ENCODE data around the gene HNRNPF. TPM values are rescaled to one million over a fixed set of nuclear protein-coding genes. Genes with fewer than 3 reads are reported as not detected.

HNRNPF gene
- total and polyA plus RNA-seq, 2 donors (not counting 3 experiments of a cell fraction or from before 2014, with no cell fraction given) = 144 to 230 TPM

DNA sequence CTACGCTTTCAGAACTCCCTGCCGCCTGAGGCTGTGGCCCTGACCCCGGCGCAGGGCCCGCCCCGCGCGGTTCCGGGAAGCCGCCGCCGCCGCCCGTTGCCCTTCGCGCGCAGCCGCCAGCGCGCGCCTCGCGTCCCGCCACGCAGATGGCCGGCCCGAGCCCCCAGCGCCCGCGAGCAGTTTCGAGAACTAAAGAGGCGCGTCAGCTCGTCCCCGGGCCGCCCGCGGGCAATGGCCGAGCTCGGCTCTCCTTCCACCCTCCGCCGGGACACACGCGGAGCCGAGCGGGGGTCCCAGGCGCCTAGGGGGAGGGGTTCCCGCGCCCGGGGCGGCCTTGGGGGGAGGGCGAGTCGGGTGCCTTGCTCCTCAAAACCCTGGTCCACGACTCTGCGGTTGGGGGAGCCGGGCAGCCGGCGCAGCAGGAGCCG is 1.8 kb downstream of the HNRNPF start:
- Histone ChIP-seq H3K4me2 (ENCODE audit: insufficient read depth, low read length) (peak overlapping the region; percentile 78), H3K9me1 (replicated peaks; ENCODE audit: control insufficient read depth, extremely low read depth, insufficient read depth, low read length) (no peaks in the 10 kb centered on the region), H3K4me3 (replicated peaks in 1 of 3; ENCODE audit: insufficient read depth in 1 of 3, low read depth in 1 of 3, low read length in 3 of 3) (peak overlapping the region; percentile 70 to 89 (median 80)), H3K9me3 (replicated peaks; ENCODE audit: control insufficient read depth, insufficient read depth, low read length) (no peaks in the 10 kb centered on the region), H3K36me3 (ENCODE audit: control insufficient read depth in 2 of 2, extremely low read depth in 1 of 2, insufficient read depth in 2 of 2, low read length in 2 of 2) (peaks cover 0 to 2% of the 10 kb centered on the region in 2 experiments), H3K27me3 (ENCODE audit: control insufficient read depth in 2 of 2, insufficient read depth in 2 of 2, low read length in 2 of 2) (no peaks in the 10 kb centered on the region), H3K4me1 (ENCODE audit: control insufficient read depth, extremely low read depth, insufficient read depth, low read length) (peaks cover 29% of the 10 kb centered on the region), H2AFZ (ENCODE audit: low read depth, low read length) (no peak overlapping the region), H3K79me2 (ENCODE audit: control insufficient read depth, insufficient read depth, low read length) (peaks cover 64% of the 10 kb centered on the region), H3K9ac (replicated peaks; ENCODE audit: extremely low read depth, insufficient read depth, low read length) (peak overlapping the region; percentile 96), H4K20me1 (replicated peaks; ENCODE audit: control insufficient read depth, extremely low read depth, insufficient read depth, low read length) (no peaks in the 10 kb centered on the region), H3K27ac (ENCODE audit: insufficient read depth, low read depth, low read length) (peak overlapping the region; percentile 97)
- dilution Hi-C loops (cut with MboI; ENCODE audit: extremely low pct_ligation_motif_present, low sequenced_read_pairs) (no loop called here), intact Hi-C loops (cut with micrococcal nuclease) (loop anchor here (5.0 kb wide), 1 partner anchor 270 kb away; the partner anchor contains the start of gene CSGALNACT2)
- TF ChIP-seq GATA2 (IDR thresholded peaks at IDR 0.05; ENCODE audit: insufficient read depth, insufficient read length, low read depth, low read length) (no peak), POLR2A (IDR thresholded peaks at IDR 0.05; ENCODE audit: low read depth, low read length) (no peak)
- ChIA-PET CTCF (interaction anchor here (1.0 to 1.7 kb wide), 7 partner anchors 11 to 53 kb away, joined by 3 to 17 read pairs (median 5); partner anchors contain the start of gene ZNF487), POLR2A (interaction anchor here (0.7 kb wide), 1 partner anchor 1589 kb away, joined by 3 read pairs; no protein-coding TSS in a partner anchor)
- DNase-seq (ENCODE audit: low read depth, low spot score) = peak; percentile 46
- FAIRE-seq = peak; percentile 52
- TSS peak; percentile 23 for BruUV-seq (replicated peaks)

DNA sequence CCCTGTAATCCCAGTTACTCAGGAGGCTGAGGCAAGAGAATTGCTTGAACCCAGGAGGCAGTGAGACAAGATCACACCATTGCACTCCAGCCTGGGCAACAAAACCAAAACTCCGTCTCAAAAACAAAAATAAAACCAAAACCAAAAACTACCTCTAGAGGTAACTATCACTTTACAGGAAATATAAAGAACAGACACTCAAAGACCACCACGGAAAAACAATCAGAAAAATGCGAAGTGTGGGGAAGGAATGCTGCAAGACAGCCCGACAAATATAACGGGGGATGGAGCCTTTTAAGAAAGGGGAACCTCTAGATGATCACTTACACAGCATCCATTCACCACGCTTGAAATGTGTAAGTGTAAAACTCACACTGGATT is 4.3 kb downstream of the HNRNPF start:
- no peak overlapping the region for H3K9ac ChIP-seq (replicated peaks; ENCODE audit: extremely low read depth, insufficient read depth, low read length)
- no peaks in the 10 kb centered on the region for H3K27me3 ChIP-seq (ENCODE audit: control insufficient read depth in 2 of 2, insufficient read depth in 2 of 2, low read length in 2 of 2)
- H3K27ac ChIP-seq (ENCODE audit: insufficient read depth, low read depth, low read length) = no peak overlapping the region
- DNase-seq (ENCODE audit: low read depth, low spot score) (no peak), FAIRE-seq (no peak)
- no peak overlapping the region for H2AFZ ChIP-seq (ENCODE audit: low read depth, low read length)
- BruUV-seq (replicated peaks) = no TSS peak
- peaks cover 89% of the 10 kb centered on the region for H3K79me2 ChIP-seq (ENCODE audit: control insufficient read depth, insufficient read depth, low read length)
- ChIA-PET CTCF (no interaction called here), POLR2A (no interaction called here)
- no peaks in the 10 kb centered on the region for H3K9me3 ChIP-seq (replicated peaks; ENCODE audit: control insufficient read depth, insufficient read depth, low read length)
- intact Hi-C loops (cut with micrococcal nuclease) (loop anchor here (5.0 kb wide), 1 partner anchor 267 kb away; the partner anchor contains the start of gene CSGALNACT2), dilution Hi-C loops (cut with MboI; ENCODE audit: extremely low pct_ligation_motif_present, low sequenced_read_pairs) (no loop called here)
- H3K36me3 ChIP-seq (ENCODE audit: control insufficient read depth in 2 of 2, extremely low read depth in 1 of 2, insufficient read depth in 2 of 2, low read length in 2 of 2) = peaks cover 0 to 2% of the 10 kb centered on the region in 2 experiments
- H3K4me2 ChIP-seq (ENCODE audit: insufficient read depth, low read length) = no peak overlapping the region
- TF ChIP-seq MYC (IDR thresholded peaks at IDR 0.05; ENCODE audit: low read depth, low read length) (no peak), FOS (IDR thresholded peaks at IDR 0.05; ENCODE audit: borderline replicate concordance, insufficient read depth, low read length) (no peak)
- peaks cover 5% of the 10 kb centered on the region for H4K20me1 ChIP-seq (replicated peaks; ENCODE audit: control insufficient read depth, extremely low read depth, insufficient read depth, low read length)
- H3K4me3 ChIP-seq (replicated peaks in 1 of 3; ENCODE audit: insufficient read depth in 1 of 3, low read depth in 1 of 3, low read length in 3 of 3) = no peak overlapping the region
- H3K9me1 ChIP-seq (replicated peaks; ENCODE audit: control insufficient read depth, extremely low read depth, insufficient read depth, low read length) = no peaks in the 10 kb centered on the region
- peaks cover 37% of the 10 kb centered on the region for H3K4me1 ChIP-seq (ENCODE audit: control insufficient read depth, extremely low read depth, insufficient read depth, low read length)
